Measurements from ENCODE around the gene PCSK6. TPM values are rescaled to one million over a fixed set of nuclear protein-coding genes. Genes with fewer than 3 reads are reported as not detected.
A peak's percentile ranks its signal among the peaks of the same experiment; 100 is the strongest.

PCSK6 gene
- total RNA-seq, 2 donors from 2014 or later, result 5.1 to 8.8 TPM

- TF ChIP-seq, protein P1, sequence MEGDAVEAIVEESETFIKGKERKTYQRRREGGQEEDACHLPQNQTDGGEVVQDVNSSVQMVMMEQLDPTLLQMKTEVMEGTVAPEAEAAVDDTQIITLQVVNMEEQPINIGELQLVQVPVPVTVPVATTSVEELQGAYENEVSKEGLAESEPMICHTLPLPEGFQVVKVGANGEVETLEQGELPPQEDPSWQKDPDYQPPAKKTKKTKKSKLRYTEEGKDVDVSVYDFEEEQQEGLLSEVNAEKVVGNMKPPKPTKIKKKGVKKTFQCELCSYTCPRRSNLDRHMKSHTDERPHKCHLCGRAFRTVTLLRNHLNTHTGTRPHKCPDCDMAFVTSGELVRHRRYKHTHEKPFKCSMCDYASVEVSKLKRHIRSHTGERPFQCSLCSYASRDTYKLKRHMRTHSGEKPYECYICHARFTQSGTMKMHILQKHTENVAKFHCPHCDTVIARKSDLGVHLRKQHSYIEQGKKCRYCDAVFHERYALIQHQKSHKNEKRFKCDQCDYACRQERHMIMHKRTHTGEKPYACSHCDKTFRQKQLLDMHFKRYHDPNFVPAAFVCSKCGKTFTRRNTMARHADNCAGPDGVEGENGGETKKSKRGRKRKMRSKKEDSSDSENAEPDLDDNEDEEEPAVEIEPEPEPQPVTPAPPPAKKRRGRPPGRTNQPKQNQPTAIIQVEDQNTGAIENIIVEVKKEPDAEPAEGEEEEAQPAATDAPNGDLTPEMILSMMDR (IDR thresholded peaks at IDR 0.05), result peak; percentile 15
- Histone ChIP-seq H3K9me3 (no peaks in the 10 kb centered on the region), H3K4me1 (ENCODE audit: control insufficient read depth in 1 of 2, low read depth in 2 of 2) (peaks cover 8% of the 10 kb centered on the region in 2 donors), H3K36me3 (no peaks in the 10 kb centered on the region), H3K27me3 (replicated peaks; ENCODE audit: insufficient read depth) (no peaks in the 10 kb centered on the region), H3K4me3 (no peak overlapping the region), H3K27ac (no peak overlapping the region)
- ATAC-seq (ENCODE audit: insufficient number of reproducible peaks, low FRiP score, low read depth), result no peak
- DNase-seq (ENCODE audit: low spot score), result no peak
These were observed 12.3 kb upstream of the PCSK6 start for GRCh38 chr15:101501703-101502373.

DNA sequence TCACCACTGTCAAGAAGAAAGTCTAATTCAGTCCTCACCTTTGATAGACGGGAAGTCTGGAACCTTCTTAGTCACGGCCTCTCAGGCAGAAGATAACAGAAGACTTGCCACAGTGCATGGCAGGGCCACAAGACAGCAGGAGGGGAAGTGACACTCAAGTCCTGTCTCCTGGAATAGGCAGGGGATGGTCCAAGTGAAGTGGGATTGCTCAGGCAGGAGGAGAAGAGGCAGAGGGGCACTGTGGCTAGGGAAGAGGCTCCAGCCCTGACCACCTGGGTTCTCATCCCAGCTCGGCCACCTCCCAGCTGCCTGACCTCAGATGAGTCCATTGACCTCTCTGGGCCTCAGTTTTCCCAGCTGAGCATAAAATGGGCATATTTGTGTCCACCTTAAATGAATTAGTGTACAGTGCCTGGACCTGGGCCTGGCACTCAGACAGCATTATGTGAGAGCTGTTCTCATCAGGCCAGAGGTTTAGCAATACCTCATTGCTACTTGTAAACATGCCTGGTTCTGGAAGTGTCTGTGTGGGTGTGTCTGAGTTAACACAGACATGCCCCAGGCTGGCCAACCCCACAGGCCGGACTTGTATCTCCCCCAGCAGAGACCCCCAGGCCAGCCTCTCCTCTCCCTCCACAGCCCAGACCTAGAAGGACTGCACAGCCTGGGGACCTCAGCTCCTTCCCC lies 11.5 kb upstream of the PCSK6 start:
- Histone ChIP-seq H3K27ac (no peak overlapping the region), H3K27me3 (replicated peaks; ENCODE audit: insufficient read depth) (no peaks in the 10 kb centered on the region), H3K9me3 (no peaks in the 10 kb centered on the region), H3K4me1 (ENCODE audit: control insufficient read depth in 1 of 2, low read depth in 2 of 2) (peaks cover 8% of the 10 kb centered on the region in 2 donors), H3K36me3 (no peaks in the 10 kb centered on the region), H3K4me3 (no peak overlapping the region)
- DNase-seq (ENCODE audit: low spot score) (no peak), ATAC-seq (ENCODE audit: insufficient number of reproducible peaks, low FRiP score, low read depth) (no peak)
- TF ChIP-seq, protein P1 (IDR thresholded peaks at IDR 0.05), result no peak

GRCh38 chr15:101499863-101500713 lies 10.6 kb upstream of the PCSK6 start:
- Histone ChIP-seq H3K27me3 (replicated peaks; ENCODE audit: insufficient read depth) (no peaks in the 10 kb centered on the region), H3K27ac (no peak overlapping the region), H3K9me3 (no peaks in the 10 kb centered on the region), H3K36me3 (no peaks in the 10 kb centered on the region), H3K4me1 (ENCODE audit: control insufficient read depth in 1 of 2, low read depth in 2 of 2) (peaks cover 8% of the 10 kb centered on the region in 2 donors), H3K4me3 (no peak overlapping the region)
- DNase-seq (ENCODE audit: low spot score) (no peak), ATAC-seq (ENCODE audit: insufficient number of reproducible peaks, low FRiP score, low read depth) (no peak)
- TF ChIP-seq, protein P1 (IDR thresholded peaks at IDR 0.05), result no peak

DNA sequence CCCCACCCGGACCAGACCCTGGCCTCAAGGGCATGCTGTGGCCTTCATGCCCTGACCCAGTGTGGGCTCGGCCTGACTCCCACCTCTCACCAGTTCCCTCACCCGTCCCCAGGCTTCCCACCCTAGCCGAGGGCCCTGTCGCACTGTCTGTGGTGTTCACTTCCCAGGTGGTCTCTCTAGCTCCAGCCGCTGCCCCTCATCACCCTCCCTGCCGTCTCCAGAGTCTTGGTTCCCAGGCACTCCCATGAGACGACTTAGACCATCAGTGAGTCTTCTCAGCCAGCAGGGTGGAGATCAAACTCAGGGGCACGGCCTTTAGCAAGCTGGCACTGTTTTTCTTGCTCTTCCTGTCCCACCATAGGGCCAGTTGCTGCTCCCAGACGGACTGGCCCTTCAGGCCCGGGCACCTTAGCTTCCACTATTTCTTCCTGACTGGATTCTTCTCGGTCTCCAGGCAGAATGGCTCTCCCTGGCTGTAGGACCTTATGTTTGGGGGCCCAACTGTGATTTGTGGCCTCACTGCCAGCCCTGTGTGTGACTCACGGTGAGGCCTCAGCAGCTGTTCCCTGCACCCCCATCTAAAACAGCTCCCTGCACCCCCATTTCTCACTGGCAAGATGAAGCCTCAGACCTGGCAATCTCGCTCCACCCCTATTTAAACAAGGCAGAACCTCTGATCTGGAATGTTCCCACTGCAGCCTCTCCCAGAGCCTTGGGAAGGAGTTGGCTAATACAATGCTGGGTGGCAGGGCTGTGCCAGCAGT lies 9.4 kb upstream of the PCSK6 start:
- Histone ChIP-seq H3K4me3 (no peak overlapping the region), H3K9me3 (no peaks in the 10 kb centered on the region), H3K4me1 (ENCODE audit: control insufficient read depth in 1 of 2, low read depth in 2 of 2) (peaks cover 8% of the 10 kb centered on the region in 2 donors), H3K36me3 (no peaks in the 10 kb centered on the region), H3K27me3 (replicated peaks; ENCODE audit: insufficient read depth) (no peaks in the 10 kb centered on the region), H3K27ac (no peak overlapping the region)
- TF ChIP-seq, protein P1 (IDR thresholded peaks at IDR 0.05), result no peak
- no peak for DNase-seq (ENCODE audit: low spot score)
- ATAC-seq (ENCODE audit: insufficient number of reproducible peaks, low FRiP score, low read depth), result no peak
